Activated T-helper 1 cell treated with Interleukin-2 at 50 U/mL for 16 hours (primary cell): Measurements from ENCODE around the gene H2BK1.

Source experiments
- DNase-seq: peaks from one replicate; pipeline ENCODE4 v3.0.0-alpha.2; 2020; ENCODE audit warnings: low read depth

H2BK1 gene

DNA sequence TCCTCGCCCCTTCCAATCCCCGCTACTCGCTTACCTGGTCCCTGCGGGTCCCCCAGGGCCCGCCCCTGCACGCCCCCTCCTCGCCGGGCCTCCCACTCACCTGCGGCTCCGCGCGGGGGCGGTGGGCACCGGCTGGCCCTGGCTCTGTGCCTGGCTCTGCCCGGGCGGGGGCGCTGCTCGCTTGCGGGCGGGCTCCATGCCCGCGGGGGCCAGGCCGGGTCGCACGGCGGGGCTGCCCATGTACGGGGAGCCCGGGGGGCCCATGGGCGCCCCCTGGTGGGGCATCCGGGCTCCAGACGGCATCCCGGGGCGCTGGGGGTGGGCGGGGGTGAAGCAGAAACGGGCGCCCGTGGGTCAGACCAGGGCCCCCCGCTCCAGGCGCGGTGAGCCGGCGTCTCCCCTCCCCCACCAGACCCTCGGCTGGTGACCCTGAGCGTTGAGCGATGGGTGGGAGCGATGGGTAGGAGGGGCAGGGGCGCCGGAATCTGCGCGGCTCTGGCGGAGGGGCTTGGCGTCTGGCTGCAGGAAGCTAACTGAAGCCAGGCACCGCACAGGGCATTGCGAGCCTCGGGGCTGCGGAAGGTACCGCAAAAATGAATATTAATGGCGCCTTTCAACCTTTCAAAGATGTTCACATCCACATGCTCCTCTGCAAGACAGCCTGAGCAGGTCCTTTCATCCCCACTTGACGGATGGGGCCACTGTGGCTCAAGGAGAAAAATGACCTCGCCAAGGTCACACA, 35.2 kb upstream of the H2BK1 start:
- DNase-seq: peak; percentile 56

DNA sequence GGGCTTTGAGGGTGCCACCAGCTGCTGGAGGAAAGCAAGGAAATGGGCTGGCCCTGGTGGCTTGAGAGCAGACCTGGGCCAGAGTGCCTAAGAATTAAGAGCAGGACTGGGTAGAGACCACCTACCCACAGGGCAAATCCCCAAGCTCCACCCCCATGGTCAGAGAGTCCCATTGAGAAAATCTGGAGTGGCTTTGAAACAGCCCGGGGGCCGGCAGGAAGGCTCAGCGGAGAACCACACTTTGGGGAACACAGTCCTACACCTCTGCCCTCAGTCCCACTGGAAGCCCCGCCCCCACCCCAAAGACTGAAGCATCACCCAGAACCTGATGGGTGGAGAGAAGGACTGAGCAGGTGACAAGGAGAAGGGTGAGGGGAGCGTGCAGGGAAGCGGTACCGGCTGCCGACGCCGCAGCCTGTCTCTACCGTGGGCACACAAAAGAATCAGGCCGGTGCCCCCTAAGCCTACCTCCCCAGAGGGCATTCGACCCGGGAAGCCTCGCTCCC, 34.6 kb upstream of the H2BK1 start:
- no peak for DNase-seq

DNA sequence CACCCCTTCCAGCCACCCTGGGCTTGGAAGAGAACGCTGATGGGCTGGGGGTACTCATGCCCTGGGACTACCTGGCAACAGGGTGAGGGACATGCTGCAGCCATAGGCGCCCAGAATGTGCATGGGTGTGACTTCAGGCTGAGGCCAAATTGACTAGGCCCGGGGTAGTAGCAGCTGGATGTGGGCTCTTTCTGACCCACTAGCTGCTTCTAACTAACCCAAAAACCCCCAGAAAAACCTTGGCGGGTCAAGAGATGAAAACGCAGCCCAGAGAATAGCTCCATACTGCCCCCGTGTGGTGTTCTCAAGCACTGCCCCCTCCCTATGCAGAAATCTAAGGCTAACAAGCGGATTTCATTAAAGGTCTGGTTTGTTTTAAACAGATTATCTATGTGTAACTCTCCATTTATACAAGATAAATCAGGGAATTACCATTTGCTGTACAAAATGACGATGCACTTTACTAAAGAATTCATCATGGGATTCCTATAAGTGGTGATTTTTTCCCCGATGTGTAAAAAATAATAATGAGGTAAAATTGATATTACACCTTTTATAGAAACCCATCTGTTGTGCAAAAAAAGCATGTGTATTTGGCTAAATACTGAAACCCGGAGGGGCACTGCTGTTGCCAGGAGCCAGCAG, 34.0 kb upstream of the H2BK1 start:
- peak; percentile 26 for DNase-seq

DNA sequence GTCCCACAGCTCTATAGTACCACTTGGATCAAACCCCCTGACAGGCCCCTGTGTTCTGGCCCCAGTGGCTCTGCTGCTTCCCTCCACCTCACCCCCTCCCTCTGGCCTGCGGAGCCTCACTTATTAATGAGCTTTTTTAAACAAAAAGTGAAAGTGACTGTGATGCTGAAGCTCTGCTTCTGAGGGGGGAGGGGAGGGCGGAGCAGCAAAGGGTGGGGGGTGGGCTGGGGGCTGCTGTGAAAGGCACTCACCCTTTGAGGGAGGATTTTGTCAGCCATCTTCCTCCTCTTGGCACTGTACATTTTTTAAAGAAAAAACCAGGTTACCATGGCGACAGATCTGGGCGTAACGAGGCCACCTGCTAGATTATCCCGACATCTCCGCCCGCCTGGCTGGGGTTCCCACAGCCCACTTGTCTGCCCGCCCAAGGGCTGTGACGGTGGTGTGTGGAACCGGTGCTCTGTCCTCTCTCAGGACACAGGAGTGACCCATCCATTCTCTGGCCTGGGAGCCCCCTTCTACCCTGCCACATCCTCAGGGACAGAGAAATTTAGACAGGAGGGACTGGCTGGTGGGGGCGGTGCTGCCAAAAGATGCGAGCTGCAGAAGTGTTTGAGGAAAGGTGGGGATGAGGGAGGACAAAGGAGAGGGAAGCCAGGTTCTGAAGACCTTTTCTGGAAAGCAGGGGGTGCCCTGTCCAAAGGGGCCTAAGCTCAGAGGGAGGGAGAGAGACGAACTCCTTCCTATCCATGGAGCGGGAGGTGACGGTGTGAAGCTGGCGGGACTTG, 33.3 kb upstream of the H2BK1 start:
- no peak for DNase-seq

DNA sequence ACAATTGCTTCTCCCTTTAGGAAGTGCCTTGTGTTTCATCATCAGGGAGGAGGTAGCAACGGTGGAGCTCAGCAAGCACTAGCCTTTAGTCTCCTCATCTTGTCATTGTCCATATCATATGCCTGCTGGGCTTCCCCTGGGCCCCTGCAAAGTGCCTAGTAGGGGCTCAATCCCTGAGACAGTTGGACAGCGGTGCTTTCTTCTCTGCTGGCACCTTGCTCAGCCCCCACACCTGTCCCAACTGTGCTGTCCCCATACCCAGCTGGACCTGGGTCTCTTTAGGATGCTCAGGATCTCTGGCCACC, 32.7 kb upstream of the H2BK1 start:
- DNase-seq: no peak

DNA sequence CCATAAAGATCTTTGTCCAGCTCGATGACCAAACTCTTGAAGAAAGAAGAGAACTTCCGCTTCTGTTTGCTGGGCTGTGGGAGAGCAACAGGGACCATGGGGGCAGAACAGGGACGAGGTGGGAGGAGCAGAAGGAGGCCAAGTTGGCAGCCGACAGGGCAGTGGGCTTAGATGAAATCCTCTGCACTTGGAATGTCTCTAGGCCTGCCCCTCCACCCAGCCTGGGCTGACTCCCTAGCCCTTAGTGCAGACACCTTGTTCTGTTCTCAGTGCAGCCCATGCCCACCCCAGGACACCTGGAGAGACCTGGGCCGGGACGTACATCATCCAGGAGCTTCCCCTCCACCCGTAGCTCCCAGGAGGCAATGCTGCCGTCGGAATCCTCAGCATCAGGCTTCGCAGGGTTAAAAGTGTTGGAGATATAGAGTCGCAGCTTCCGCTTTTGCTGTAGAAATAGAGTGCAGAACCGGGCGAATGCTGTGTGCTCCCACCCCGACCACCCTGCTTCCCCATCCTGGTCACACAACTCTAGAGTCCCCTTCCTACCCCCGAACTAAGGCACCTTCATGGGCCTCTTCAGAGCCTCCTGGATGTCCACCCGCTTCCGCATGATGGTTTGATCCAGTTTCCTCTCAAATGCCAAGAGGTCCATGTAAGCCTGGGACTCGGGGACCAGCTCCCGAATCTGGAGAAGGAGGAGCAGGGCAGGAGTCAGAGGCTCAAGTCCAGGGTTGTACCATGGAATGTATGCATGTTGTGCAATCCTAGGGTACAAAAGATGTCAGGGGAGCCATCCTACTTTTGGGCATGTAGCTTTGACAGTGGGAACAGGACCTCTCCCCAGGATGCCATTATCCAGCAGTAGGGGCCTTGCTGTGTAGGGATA, 32.1 kb upstream of the H2BK1 start:
- DNase-seq: no peak

DNA sequence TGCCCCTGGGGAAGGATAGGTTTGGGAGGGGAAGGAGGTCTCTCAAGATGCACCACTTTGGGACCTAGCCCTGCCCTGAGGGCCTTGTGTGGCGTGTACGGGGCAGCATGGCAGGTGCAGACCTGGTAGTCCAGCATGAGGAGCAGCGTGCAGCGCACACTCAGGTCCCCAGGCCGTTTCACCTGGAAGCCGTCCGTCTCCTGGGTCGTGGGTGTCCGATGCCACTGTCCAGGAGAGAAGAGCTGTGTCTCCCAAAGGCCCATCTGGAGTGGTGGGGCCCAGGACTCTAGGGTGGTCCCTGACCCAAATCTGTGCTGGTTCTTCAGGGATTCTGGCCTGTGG, 31.4 kb upstream of the H2BK1 start:
- no peak for DNase-seq

DNA sequence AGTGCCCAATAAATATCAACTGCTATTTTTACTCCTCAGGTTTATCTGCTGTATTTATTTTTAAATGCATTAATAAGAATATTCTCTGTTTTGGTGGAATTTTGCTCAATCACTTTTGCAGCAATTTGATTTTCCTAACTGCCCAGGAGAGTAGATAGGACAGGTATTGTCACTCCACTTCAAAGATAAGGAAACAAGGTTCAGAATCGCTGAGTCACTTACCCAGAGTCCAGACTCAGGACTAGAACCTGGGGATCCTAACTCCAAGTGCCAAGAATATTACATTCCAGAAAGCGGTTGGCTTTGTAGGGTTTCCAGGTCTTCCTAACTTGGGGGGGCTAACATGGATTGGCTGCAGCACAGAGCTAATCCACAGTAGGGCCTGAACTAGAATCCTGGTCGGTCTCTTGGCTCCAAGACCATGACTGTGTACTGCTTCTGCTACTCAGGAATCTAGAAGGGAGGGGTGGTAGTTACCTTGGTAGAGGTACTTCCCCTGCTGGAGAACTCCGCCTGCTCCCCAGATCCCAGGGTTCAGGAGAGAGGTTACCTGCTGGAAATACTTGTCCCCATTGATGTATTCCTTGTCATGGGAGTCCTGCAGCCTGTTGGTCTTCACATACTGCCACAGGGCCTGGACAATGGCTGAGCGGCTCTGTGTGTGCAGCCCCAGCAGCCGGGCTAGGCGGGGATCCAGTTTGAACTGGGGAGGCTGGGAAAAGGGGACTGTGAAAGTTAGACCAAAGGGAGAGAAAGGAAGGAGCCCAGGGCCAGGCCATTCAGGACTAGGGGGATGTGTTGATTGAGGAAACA, 30.9 kb upstream of the H2BK1 start:
- DNase-seq: no peak

DNA sequence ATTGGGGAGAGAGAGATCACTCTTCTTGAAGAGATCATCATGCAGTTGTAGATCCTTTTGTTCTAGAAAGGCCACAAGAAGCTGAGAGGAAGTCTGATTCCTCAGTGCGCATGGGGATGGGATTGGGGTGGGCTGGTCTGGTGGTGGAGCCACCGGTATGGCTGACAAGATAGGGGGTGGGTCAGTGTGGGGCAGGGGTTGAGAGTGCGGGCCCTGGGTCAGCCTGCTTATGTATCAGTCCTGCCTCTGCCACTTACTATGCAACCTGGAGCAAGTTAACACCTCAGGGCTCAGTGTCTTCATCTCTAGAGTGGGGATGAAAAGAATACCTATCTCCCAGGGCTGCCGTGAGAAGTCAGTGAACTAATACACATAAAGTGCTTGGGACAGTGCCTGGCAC, 30.2 kb upstream of the H2BK1 start:
- no peak for DNase-seq

DNA sequence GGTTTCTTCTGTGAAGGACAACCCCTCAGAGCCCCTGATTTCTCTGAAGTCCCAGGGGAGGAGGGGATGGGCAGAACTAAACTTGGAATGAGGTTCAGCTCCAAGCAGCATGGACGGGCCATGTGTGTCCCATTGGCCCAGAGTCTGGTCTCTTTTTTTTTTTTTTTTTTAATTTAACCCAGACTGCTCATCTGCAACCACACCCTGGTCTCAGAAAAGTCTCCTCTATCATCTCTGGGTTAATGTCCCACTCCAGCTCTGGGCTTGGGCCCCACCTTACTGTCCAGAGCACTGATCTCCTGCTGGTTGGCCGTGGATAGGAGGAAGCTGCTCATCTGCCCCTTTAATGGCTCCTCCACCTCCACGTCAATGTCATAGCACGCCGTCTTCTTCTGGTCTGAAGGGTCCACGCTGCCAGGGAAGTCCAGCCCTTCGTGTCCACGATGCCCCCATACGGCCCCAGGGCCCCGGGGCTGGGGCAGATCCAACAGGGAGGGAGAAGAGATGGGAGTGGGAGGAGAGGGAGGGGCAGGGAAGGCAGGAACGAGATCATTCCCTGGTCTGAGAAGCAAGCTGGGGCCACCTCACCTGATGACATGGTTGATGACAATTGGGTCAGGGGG, 29.7 kb upstream of the H2BK1 start:
- DNase-seq: no peak

DNA sequence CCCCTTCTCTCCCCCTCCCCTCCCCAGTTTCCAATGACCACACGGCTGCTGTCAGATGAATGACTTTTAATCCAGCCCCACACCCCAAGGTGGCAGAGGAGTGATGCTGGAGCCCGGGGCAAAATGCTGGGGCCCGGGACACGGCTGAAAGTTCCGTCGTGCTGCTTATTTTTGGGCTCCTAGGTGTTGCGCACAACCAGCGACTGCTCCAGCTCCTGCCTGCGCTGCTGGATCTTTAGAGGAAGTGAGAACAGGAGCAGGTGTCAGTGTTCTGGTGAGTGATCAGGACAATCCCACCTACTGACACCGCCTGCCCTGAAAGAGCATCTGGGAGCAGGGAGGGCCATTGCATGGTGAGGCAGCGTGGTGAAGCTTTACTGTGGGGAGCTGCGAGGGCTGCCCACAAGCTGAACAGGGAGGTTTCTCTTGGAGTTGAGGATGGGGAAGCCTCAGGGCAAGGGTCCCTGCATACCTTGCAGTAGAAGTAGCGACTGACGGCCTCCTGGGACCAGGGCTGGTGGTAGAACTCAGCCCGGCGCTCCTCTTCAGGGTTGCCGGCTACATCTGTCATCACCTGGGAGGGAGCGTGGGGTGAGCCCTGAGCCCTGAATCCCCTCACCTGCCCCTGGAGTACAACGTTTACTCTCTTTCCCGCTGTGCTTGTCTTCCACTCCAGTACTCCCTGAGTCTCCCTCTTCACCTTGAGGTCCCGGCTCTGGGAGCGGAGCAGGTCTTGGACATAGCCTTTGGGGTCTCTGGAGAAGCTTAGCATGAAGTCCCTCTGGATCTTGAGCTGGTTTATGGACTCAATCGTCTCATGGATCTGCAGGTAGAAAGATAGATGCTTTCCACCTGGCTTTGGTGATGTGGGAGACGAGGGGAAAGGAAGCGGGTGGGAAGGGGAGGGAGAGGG, 28.9 kb upstream of the H2BK1 start:
- no peak for DNase-seq

DNA sequence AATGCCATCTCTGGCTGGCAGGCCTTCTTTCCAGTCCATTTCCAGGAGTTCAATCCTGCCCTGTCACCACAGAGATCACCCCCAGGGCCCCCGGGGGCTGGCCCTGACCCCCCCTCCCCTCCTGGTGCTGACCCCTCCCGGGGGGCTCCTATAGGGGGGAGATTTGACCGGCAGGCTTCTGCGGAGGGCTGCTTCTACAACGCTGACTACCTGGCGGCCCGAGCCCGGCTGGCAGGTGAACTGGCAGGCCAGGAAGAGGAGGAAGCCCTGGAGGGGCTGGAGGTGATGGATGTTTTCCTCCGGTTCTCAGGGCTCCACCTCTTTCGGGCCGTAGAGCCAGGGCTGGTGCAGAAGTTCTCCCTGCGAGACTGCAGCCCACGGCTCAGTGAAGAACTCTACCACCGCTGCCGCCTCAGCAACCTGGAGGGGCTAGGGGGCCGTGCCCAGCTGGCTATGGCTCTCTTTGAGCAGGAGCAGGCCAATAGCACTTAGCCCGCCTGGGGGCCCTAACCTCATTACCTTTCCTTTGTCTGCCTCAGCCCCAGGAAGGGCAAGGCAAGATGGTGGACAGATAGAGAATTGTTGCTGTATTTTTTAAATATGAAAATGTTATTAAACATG, 28.0 kb upstream of the H2BK1 start:
- DNase-seq: no peak

DNA sequence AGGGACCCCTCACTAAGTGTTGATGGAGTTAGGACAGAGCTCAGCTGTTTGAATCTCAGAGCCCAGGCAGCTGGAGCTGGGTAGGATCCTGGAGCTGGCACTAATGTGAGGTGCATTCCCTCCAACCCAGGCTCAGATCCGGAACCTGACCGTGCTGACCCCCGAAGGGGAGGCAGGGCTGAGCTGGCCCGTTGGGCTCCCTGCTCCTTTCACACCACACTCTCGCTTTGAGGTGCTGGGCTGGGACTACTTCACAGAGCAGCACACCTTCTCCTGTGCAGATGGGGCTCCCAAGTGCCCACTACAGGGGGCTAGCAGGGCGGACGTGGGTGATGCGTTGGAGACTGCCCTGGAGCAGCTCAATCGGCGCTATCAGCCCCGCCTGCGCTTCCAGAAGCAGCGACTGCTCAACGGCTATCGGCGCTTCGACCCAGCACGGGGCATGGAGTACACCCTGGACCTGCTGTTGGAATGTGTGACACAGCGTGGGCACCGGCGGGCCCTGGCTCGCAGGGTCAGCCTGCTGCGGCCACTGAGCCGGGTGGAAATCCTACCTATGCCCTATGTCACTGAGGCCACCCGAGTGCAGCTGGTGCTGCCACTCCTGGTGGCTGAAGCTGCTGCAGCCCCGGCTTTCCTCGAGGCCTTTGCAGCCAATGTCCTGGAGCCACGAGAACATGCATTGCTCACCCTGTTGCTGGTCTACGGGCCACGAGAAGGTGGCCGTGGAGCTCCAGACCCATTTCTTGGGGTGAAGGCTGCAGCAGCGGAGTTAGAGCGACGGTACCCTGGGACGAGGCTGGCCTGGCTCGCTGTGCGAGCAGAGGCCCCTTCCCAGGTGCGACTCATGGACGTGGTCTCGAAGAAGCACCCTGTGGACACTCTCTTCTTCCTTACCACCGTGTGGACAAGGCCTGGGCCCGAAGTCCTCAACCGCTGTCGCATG, 27.2 kb upstream of the H2BK1 start:
- no peak for DNase-seq

DNA sequence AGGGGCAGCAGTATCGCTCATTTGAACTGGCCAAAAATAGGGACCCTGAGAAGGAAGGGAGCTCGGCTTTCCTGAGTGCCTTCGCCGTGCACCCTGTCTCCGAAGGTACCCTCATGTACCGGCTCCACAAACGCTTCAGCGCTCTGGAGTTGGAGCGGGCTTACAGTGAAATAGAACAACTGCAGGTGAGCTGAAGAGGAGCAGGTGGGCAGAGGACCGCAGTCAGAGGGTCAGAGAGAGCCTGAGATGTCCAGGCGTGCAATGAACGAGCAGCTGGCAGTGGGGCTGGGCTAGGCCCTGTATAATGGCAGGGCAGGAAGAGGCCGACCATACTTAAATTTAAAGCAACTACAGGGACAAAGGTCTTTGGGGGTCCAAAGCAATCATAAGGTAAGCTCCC, 26.1 kb upstream of the H2BK1 start:
- DNase-seq: no peak

DNA sequence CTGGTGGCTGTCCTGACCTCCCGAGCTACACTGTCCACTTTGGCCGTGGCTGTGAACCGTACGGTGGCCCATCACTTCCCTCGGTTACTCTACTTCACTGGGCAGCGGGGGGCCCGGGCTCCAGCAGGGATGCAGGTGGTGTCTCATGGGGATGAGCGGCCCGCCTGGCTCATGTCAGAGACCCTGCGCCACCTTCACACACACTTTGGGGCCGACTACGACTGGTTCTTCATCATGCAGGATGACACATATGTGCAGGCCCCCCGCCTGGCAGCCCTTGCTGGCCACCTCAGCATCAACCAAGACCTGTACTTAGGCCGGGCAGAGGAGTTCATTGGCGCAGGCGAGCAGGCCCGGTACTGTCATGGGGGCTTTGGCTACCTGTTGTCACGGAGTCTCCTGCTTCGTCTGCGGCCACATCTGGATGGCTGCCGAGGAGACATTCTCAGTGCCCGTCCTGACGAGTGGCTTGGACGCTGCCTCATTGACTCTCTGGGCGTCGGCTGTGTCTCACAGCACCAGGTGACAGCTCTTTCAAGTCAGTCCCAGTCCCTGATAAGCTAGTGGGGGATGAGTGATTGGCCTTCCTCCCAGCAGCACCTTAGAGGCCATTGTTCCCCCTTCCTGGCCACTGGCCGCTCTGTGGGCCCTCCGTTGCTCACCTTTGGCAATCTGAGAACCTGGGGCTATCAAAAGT, 25.0 kb upstream of the H2BK1 start:
- DNase-seq: no peak

DNA sequence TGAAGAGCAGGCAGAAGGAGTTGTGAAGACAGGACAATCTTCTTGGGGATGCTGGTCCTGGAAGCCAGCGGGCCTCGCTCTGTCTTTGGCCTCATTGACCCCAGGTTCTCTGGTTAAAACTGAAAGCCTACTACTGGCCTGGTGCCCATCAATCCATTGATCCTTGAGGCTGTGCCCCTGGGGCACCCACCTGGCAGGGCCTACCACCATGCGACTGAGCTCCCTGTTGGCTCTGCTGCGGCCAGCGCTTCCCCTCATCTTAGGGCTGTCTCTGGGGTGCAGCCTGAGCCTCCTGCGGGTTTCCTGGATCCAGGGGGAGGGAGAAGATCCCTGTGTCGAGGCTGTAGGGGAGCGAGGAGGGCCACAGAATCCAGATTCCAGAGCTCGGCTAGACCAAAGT, 23.5 kb upstream of the H2BK1 start:
- DNase-seq: no peak

DNA sequence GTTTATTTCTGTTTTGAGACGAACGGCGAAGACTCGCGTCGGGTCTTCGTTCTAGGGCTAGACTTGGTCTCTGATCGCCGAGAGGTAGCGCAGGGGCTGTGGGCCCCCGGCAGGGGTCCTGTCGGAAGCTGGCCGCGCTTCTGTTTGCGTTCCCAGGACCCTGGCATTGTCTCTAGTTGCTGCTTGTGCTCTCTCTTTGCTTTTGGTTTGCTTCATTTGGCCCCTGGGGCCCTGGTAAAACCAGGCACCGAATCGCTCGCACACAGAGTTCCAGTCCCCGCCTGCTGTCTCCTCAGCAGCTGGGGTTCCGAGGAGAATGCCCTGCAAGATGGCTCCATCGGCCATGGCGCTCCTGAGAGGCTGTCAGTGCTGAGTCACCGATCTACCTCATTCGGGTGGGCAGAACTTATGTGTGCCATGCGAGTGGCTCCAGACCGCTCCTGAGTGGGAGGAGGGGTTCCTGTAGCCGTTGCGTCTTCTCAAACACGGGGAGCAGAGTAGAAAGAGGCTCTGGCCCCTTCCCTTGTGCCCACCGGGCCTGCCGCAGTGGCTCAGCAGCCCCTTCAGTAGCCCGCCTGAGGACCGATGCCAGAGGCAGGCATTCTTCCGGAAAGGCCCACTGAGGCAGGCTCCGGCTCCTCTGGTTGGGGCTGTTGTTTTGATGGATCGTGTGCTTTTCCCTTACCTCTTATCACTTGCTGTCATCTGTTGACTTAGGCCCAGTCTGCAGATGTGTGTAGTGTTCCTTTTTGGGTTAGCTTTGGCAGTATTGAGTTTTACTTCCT, 22.8 kb upstream of the H2BK1 start:
- peak; percentile 42 for DNase-seq
